Mucosa of gallbladder (tissue), 1 donor: ENCODE measurements around the gene CXCL1. TPM values are rescaled to one million over a fixed set of nuclear protein-coding genes. Genes with fewer than 3 reads are reported as not detected.

ENCODE experiments used
- DNase-seq: peaks from one replicate; pipeline ENCODE4 v3.0.0-alpha.2; 2020; ENCODE audit warnings: low spot score
- total RNA-seq: library from RNA; stranded (reverse); gene quantifications from one replicate; pipeline ENCODE4 v1.2.1, GENCODE V29; 2021
- donor health status: DM: no; HTN: no; CAD: no.

The CXCL1 gene
- total RNA-seq, 1 donor from 2014 or later: 0.58 TPM

- no peak for DNase-seq
Measured at GRCh38 chr4:73916172-73916925, 47.2 kb downstream of the CXCL1 start.

GRCh38 chr4:73917081-73917501, 47.9 kb downstream of the CXCL1 start:
- DNase-seq: no peak

- no peak for DNase-seq
Measured at GRCh38 chr4:73918058-73918457, 48.9 kb downstream of the CXCL1 start.

- no peak for DNase-seq
Measured at GRCh38 chr4:73919691-73920090, 50.5 kb downstream of the CXCL1 start.

Other genes starting within 250 kb of the CXCL1 start
- gene RASSF6, start 249.0 kb upstream of the CXCL1 start, total RNA-seq: 20.1 TPM
- gene CXCL8, start 128.8 kb upstream of the CXCL1 start, total RNA-seq: 0.92 TPM
- 3.4 TPM for gene CXCL6, start 32.7 kb upstream of the CXCL1 start, total RNA-seq
- not detected for gene PF4V1, start 16.1 kb upstream of the CXCL1 start, total RNA-seq
- not detected for gene PF4, start 112.6 kb downstream of the CXCL1 start, total RNA-seq
- gene PPBP, start 118.8 kb downstream of the CXCL1 start, total RNA-seq: 0.60 TPM
- 0.09 TPM for gene CXCL5, start 129.3 kb downstream of the CXCL1 start, total RNA-seq
- 0.52 TPM for gene CXCL3, start 169.3 kb downstream of the CXCL1 start, total RNA-seq
- 2.8 TPM for gene CXCL2, start 229.8 kb downstream of the CXCL1 start, total RNA-seq